ENCODE data around the gene CWC27.
"Not testable (repeated sequence)": the region's sequence is repeated elsewhere in the genome, so short reads cannot be mapped to it uniquely, and the experiment has no call there.

Gene CWC27

GRCh38 chr5:64840958-64841357, 72.2 kb downstream of the CWC27 start:
- DNase-seq, result no peak

GRCh38 chr5:64853777-64854176, 85.0 kb downstream of the CWC27 start:
- DNase-seq, result no peak

- no peak for DNase-seq
Measured at GRCh38 chr5:64854855-64855254, 86.1 kb downstream of the CWC27 start.

GRCh38 chr5:64859881-64860280, 91.2 kb downstream of the CWC27 start:
- DNase-seq, result no peak

GRCh38 chr5:64861281-64861680, 92.6 kb downstream of the CWC27 start:
- no peak for DNase-seq

- DNase-seq, result no peak
Measured at GRCh38 chr5:64864171-64864570, 95.4 kb downstream of the CWC27 start.

GRCh38 chr5:64865662-64866061, 96.9 kb downstream of the CWC27 start:
- DNase-seq, result no peak

- DNase-seq, result no peak
Measured at GRCh38 chr5:64869419-64869818, 100.7 kb downstream of the CWC27 start.

GRCh38 chr5:64872044-64872443, 103.3 kb downstream of the CWC27 start:
- DNase-seq, result no peak

- DNase-seq, result no peak
Measured at GRCh38 chr5:64873441-64873840, 104.7 kb downstream of the CWC27 start.

- DNase-seq, result no peak
Measured at GRCh38 chr5:64874753-64875152, 106.0 kb downstream of the CWC27 start.

- no peak for DNase-seq
Measured at GRCh38 chr5:64876203-64876602, 107.5 kb downstream of the CWC27 start.

- no peak for DNase-seq
Measured at GRCh38 chr5:64880821-64881220, 112.1 kb downstream of the CWC27 start.

- DNase-seq, result no peak
Measured at GRCh38 chr5:64883912-64884311, 115.2 kb downstream of the CWC27 start.

GRCh38 chr5:64884541-64884940, 115.8 kb downstream of the CWC27 start:
- no peak for DNase-seq

- no peak for DNase-seq
Measured at GRCh38 chr5:64887910-64888309, 119.2 kb downstream of the CWC27 start.

- DNase-seq, result no peak
Measured at GRCh38 chr5:64895748-64896147, 127.0 kb downstream of the CWC27 start.

- DNase-seq, result no peak
Measured at GRCh38 chr5:64899838-64900237, 131.1 kb downstream of the CWC27 start.

GRCh38 chr5:64900618-64901017, 131.9 kb downstream of the CWC27 start:
- DNase-seq, result no peak

GRCh38 chr5:64907399-64907798, 138.7 kb downstream of the CWC27 start:
- DNase-seq, result not testable (repeated sequence)

GRCh38 chr5:64914396-64914795, 145.7 kb downstream of the CWC27 start:
- DNase-seq, result no peak

GRCh38 chr5:64918083-64918482, 149.4 kb downstream of the CWC27 start:
- no peak for DNase-seq

- DNase-seq, result no peak
Measured at GRCh38 chr5:64921386-64921785, 152.7 kb downstream of the CWC27 start.

- DNase-seq, result no peak
Measured at GRCh38 chr5:64923151-64923685, 154.5 kb downstream of the CWC27 start.

- no peak for DNase-seq
Measured at GRCh38 chr5:64925123-64925522, 156.4 kb downstream of the CWC27 start.

- DNase-seq, result no peak
Measured at GRCh38 chr5:64929833-64930232, 161.1 kb downstream of the CWC27 start.

Data from hematopoietic multipotent progenitor cell treated with erythropoietin and hydrocortisone succinate and interleukin-3 and kit ligand, for 8 days (in vitro differentiated cells).